Measurements from ENCODE around the gene MAFF. TPM values are rescaled to one million over a fixed set of nuclear protein-coding genes. Genes with fewer than 3 reads are reported as not detected.
A peak's percentile ranks its signal among the peaks of the same experiment; 100 is the strongest.

The MAFF gene
- total and polyA plus RNA-seq, 4 donors, result 30.0 to 57.8 (median 40.1) TPM

GRCh38 chr22:38221908-38222796 is 20.4 kb downstream of the MAFF start:
- H3K9ac ChIP-seq (ENCODE audit: insufficient read depth in 1 of 2, low read length in 2 of 2), result no peak overlapping the region
- H3K9me3 ChIP-seq (ENCODE audit: control insufficient read depth in 4 of 4, insufficient read depth in 3 of 4, low read length in 3 of 4), result no peaks in the 10 kb centered on the region
- H3K4me1 ChIP-seq (ENCODE audit: control insufficient read depth in 5 of 5, insufficient read depth in 5 of 5, low read length in 5 of 5), result peaks cover 0 to 29% (median 8%) of the 10 kb centered on the region in 5 donors
- no peak overlapping the region for H3K4me3 ChIP-seq
- no peaks in the 10 kb centered on the region for H3K27me3 ChIP-seq (ENCODE audit: control insufficient read depth in 3 of 3, insufficient read depth in 3 of 3, low read length in 2 of 3)
- H3K36me3 ChIP-seq (ENCODE audit: control insufficient read depth in 4 of 4, insufficient read depth in 4 of 4, low read length in 4 of 4), result peaks cover 4 to 46% (median 10%) of the 10 kb centered on the region in 4 donors
- peak overlapping the region in 1 of 2 donors; percentile 7 for H3K27ac ChIP-seq (ENCODE audit: low read depth in 1 of 2, low read length in 1 of 2)
- DNase-seq (no peak), ATAC-seq (ENCODE audit: insufficient read depth, low FRiP score) (no peak)
- no peak for TF ChIP-seq CTCF (IDR thresholded peaks at IDR 0.05; ENCODE audit: control extremely low read depth, extremely low read depth)
- 90 to 91% methylated on average over 25 of the region's 25 CpGs for WGBS, 2 donors

GRCh38 chr22:38222797-38223119 is 21.0 kb downstream of the MAFF start:
- Histone ChIP-seq H3K36me3 (ENCODE audit: control insufficient read depth in 4 of 4, insufficient read depth in 4 of 4, low read length in 4 of 4) (peaks cover 4 to 51% (median 10%) of the 10 kb centered on the region in 4 donors), H3K4me1 (ENCODE audit: control insufficient read depth in 5 of 5, insufficient read depth in 5 of 5, low read length in 5 of 5) (peaks cover 0 to 33% (median 8%) of the 10 kb centered on the region in 5 donors), H3K9me3 (ENCODE audit: control insufficient read depth in 4 of 4, insufficient read depth in 3 of 4, low read length in 3 of 4) (no peaks in the 10 kb centered on the region), H3K9ac (ENCODE audit: insufficient read depth in 1 of 2, low read length in 2 of 2) (no peak overlapping the region), H3K27ac (ENCODE audit: low read depth in 1 of 2, low read length in 1 of 2) (peak overlapping the region in 1 of 2 donors; percentile 27), H3K27me3 (ENCODE audit: control insufficient read depth in 3 of 3, insufficient read depth in 3 of 3, low read length in 2 of 3) (no peaks in the 10 kb centered on the region), H3K4me3 (no peak overlapping the region)
- ATAC-seq (ENCODE audit: insufficient read depth, low FRiP score) (no peak), DNase-seq (no peak)
- TF ChIP-seq CTCF (IDR thresholded peaks at IDR 0.05; ENCODE audit: control extremely low read depth, extremely low read depth), result no peak
- 64% methylated on average over 8 of the region's 8 CpGs for WGBS, 2 donors

- ATAC-seq (ENCODE audit: insufficient read depth, low FRiP score), result no peak
- TF ChIP-seq CTCF (IDR thresholded peaks at IDR 0.05; ENCODE audit: control extremely low read depth, extremely low read depth), result no peak
- Histone ChIP-seq H3K36me3 (ENCODE audit: control insufficient read depth in 4 of 4, insufficient read depth in 4 of 4, low read length in 4 of 4) (peaks cover 5 to 57% (median 10%) of the 10 kb centered on the region in 4 donors), H3K4me3 (no peak overlapping the region), H3K9ac (ENCODE audit: insufficient read depth in 1 of 2, low read length in 2 of 2) (no peak overlapping the region), H3K9me3 (ENCODE audit: control insufficient read depth in 4 of 4, insufficient read depth in 3 of 4, low read length in 3 of 4) (no peaks in the 10 kb centered on the region), H3K4me1 (ENCODE audit: control insufficient read depth in 5 of 5, insufficient read depth in 5 of 5, low read length in 5 of 5) (peaks cover 0 to 33% (median 6%) of the 10 kb centered on the region in 5 donors), H3K27me3 (ENCODE audit: control insufficient read depth in 3 of 3, insufficient read depth in 3 of 3, low read length in 2 of 3) (no peaks in the 10 kb centered on the region), H3K27ac (ENCODE audit: low read depth in 1 of 2, low read length in 1 of 2) (peak overlapping the region in 1 of 2 donors; percentile 27)
- 82 to 83% methylated on average over 12 of the region's 12 CpGs for WGBS, 2 donors
- no peak for DNase-seq
Measured at GRCh38 chr22:38223289-38223960, 21.6 kb downstream of the MAFF start.

Data from lung (tissue), 12 donors.